ENCODE results near the gene CBLB. TPM values are rescaled to one million over a fixed set of nuclear protein-coding genes. Genes with fewer than 3 reads are reported as not detected.

CBLB gene
- total and polyA plus RNA-seq, 9 of the 15 experiments (the other 6 are each of a cell fraction or from before 2014, with no cell fraction given): 1.8 to 8.1 (median 5.3) TPM

GRCh38 chr3:105821433-105821832, 47.4 kb downstream of the CBLB start:
- DNase-seq (ENCODE audit: extremely low read depth in 1 of 4, low spot score in 3 of 4): no peak
- H3K4me3 ChIP-seq: no peak overlapping the region
- in situ Hi-C loops (cut with MboI) (no loop called here), intact Hi-C loops (cut with micrococcal nuclease) (no loop called here)
- no peak for ATAC-seq
- no peaks in the 10 kb centered on the region for H3K9me1 ChIP-seq (ENCODE audit: control insufficient read depth, insufficient read depth, low read length)
- no TSS peak for BruUV-seq (replicated peaks)
- H2AFZ ChIP-seq (ENCODE audit: low read depth, low read length): no peak overlapping the region
- H3K79me2 ChIP-seq (ENCODE audit: control insufficient read depth, insufficient read depth, low read length): no peaks in the 10 kb centered on the region
- peaks cover 0 to 12% of the 10 kb centered on the region in 2 experiments; a peak in 2 of 5 replicates for H3K4me1 ChIP-seq (replicated peaks in 1 of 2; ENCODE audit: control insufficient read depth in 2 of 2, insufficient read depth in 2 of 2, low read length in 2 of 2)
- TF ChIP-seq RCOR1 (IDR thresholded peaks at IDR 0.05; ENCODE audit: borderline replicate concordance in 1 of 2, low read depth in 2 of 2, low read length in 2 of 2) (no peak), EZH2 (IDR thresholded peaks at IDR 0.05; ENCODE audit: borderline replicate concordance, low read depth, low read length) (no peak)
- H3K9ac ChIP-seq (ENCODE audit: insufficient read depth in 1 of 2, low read depth in 2 of 2, low read length in 2 of 2): no peak overlapping the region
- 100% methylated on average over 1 of the region's 2 CpGs for WGBS (ENCODE audit: insufficient coverage, low coverage, missing lambda C conversion rate)
- ChIA-PET POLR2A (no interaction called here), CTCF (ENCODE audit: low intra/inter-chr PET ratio) (no interaction called here)
- H3K27ac ChIP-seq (ENCODE audit: extremely low read depth, low read depth, low read length): no peak overlapping the region
- H4K20me1 ChIP-seq (replicated peaks; ENCODE audit: control insufficient read depth, insufficient read depth, low read length): no peaks in the 10 kb centered on the region
- no peaks in the 10 kb centered on the region for H3K27me3 ChIP-seq (ENCODE audit: control insufficient read depth in 2 of 2, insufficient read depth in 2 of 2, low read length in 2 of 2)
- no peaks in the 10 kb centered on the region for H3K36me3 ChIP-seq (ENCODE audit: control insufficient read depth, insufficient read depth, low read length)
- no peak for FAIRE-seq
- H3K4me2 ChIP-seq (ENCODE audit: insufficient read depth, low read length): no peak overlapping the region
- H3K9me3 ChIP-seq (replicated peaks; ENCODE audit: control insufficient read depth, insufficient read depth, low read depth, low read length): no peaks in the 10 kb centered on the region

GRCh38 chr3:105816833-105817232, 52.0 kb downstream of the CBLB start:
- H3K4me3 ChIP-seq: no peak overlapping the region
- H3K4me2 ChIP-seq (ENCODE audit: insufficient read depth, low read length): no peak overlapping the region
- H3K9me3 ChIP-seq (replicated peaks; ENCODE audit: control insufficient read depth, insufficient read depth, low read depth, low read length): no peaks in the 10 kb centered on the region
- no TSS peak for BruUV-seq (replicated peaks)
- FAIRE-seq (no peak), ATAC-seq (no peak), DNase-seq (ENCODE audit: extremely low read depth in 1 of 4, low spot score in 3 of 4) (no peak)
- H3K27me3 ChIP-seq (ENCODE audit: control insufficient read depth in 2 of 2, insufficient read depth in 2 of 2, low read length in 2 of 2): no peaks in the 10 kb centered on the region
- no peak overlapping the region for H3K9ac ChIP-seq (ENCODE audit: insufficient read depth in 1 of 2, low read depth in 2 of 2, low read length in 2 of 2)
- 65% methylated on average over 2 of the region's 2 CpGs for WGBS (ENCODE audit: insufficient coverage, low coverage, missing lambda C conversion rate)
- no peak overlapping the region for H3K27ac ChIP-seq (ENCODE audit: extremely low read depth, low read depth, low read length)
- no peak overlapping the region for H2AFZ ChIP-seq (ENCODE audit: low read depth, low read length)
- no peaks in the 10 kb centered on the region for H3K9me1 ChIP-seq (ENCODE audit: control insufficient read depth, insufficient read depth, low read length)
- H3K36me3 ChIP-seq (ENCODE audit: control insufficient read depth, insufficient read depth, low read length): no peaks in the 10 kb centered on the region
- in situ Hi-C loops (cut with MboI): no loop called here
- POLR2A ChIA-PET: no interaction called here
- intact Hi-C loops (cut with micrococcal nuclease): no loop called here
- no peaks in the 10 kb centered on the region for H4K20me1 ChIP-seq (replicated peaks; ENCODE audit: control insufficient read depth, insufficient read depth, low read length)
- CTCF ChIA-PET (ENCODE audit: low intra/inter-chr PET ratio): no interaction called here
- H3K79me2 ChIP-seq (ENCODE audit: control insufficient read depth, insufficient read depth, low read length): no peaks in the 10 kb centered on the region
- H3K4me1 ChIP-seq (replicated peaks in 1 of 2; ENCODE audit: control insufficient read depth in 2 of 2, insufficient read depth in 2 of 2, low read length in 2 of 2): no peaks in the 10 kb centered on the region
- TF ChIP-seq ZNF609 (CRISPR knock-in tag; IDR thresholded peaks at IDR 0.05; ENCODE audit: borderline replicate concordance) (no peak), KDM1A (IDR thresholded peaks at IDR 0.05) (no peak), PREB (CRISPR knock-in tag; IDR thresholded peaks at IDR 0.05) (no peak), ZNF444 (CRISPR knock-in tag; IDR thresholded peaks at IDR 0.05) (no peak), MLX (CRISPR knock-in tag; conservative IDR thresholded peaks at IDR 0.05) (no peak), ZNF766 (CRISPR knock-in tag; conservative IDR thresholded peaks at IDR 0.05) (no peak), BRD4 (IDR thresholded peaks at IDR 0.05) (no peak), FUS (optimal IDR thresholded peaks at IDR 0.05; ENCODE audit: low read depth, low read length) (no peak), DPF2 (IDR thresholded peaks at IDR 0.05) (no peak)

All from K562 (cell line).